Fibroblast of the aortic adventitia (primary cell): Measurements from ENCODE around the gene XYLT1. TPM values are rescaled to one million over a fixed set of nuclear protein-coding genes. Genes with fewer than 3 reads are reported as not detected.

Experiments used
- DNase-seq: peaks from one replicate; pipeline ENCODE4 v3.0.0-alpha.2; 2010; ENCODE audit warnings: low read depth
- H3K4me3 ChIP-seq: 2 replicates; pipeline ENCODE4 v1.5.1; 2011; ENCODE audit warnings: low read depth, mild to moderate bottlenecking, control low read depth, low read length, moderate library complexity
- total RNA-seq: library from RNA; depleted of rRNA; stranded (reverse); fragments of >200 nt; gene quantifications from 2 replicates; pipeline ENCODE4 v1.2.3, GENCODE V29; 2012; ENCODE audit warnings: low replicate concordance
- TF ChIP-seq, protein P1 (sequence below): IDR thresholded peaks from 2 replicates; pipeline ENCODE4 v1.5.1; 2011; ENCODE audit warnings: mild to moderate bottlenecking, low read length, control low read depth, inconsistent platforms; ENCODE audit not compliant: insufficient read depth

XYLT1 gene
- total RNA-seq, 1 donor: 32.7 TPM

DNA sequence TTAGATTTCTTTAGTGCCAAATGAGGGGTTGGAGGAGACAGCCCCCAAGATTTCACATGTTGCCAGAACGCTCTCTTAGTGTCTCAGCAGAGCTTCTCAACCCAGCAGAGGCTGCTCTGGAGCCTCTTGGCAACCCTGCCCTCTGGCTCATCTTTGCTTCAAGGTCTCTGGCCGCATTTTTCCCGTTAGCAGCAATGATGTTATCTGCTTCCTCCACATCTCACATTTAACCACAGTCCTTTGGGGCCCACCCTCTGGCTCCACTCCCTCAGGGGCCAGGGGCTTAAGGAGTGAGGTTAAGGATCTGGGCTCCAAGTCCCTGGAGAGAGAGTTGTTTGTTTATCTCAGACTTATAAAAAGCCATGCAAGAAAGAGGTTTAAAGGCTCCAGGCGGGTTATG, 3.3 kb upstream of the XYLT1 start:
- DNase-seq: no peak
- H3K4me3 ChIP-seq: no peak overlapping the region
- TF ChIP-seq, protein P1, sequence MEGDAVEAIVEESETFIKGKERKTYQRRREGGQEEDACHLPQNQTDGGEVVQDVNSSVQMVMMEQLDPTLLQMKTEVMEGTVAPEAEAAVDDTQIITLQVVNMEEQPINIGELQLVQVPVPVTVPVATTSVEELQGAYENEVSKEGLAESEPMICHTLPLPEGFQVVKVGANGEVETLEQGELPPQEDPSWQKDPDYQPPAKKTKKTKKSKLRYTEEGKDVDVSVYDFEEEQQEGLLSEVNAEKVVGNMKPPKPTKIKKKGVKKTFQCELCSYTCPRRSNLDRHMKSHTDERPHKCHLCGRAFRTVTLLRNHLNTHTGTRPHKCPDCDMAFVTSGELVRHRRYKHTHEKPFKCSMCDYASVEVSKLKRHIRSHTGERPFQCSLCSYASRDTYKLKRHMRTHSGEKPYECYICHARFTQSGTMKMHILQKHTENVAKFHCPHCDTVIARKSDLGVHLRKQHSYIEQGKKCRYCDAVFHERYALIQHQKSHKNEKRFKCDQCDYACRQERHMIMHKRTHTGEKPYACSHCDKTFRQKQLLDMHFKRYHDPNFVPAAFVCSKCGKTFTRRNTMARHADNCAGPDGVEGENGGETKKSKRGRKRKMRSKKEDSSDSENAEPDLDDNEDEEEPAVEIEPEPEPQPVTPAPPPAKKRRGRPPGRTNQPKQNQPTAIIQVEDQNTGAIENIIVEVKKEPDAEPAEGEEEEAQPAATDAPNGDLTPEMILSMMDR: no peak

DNA sequence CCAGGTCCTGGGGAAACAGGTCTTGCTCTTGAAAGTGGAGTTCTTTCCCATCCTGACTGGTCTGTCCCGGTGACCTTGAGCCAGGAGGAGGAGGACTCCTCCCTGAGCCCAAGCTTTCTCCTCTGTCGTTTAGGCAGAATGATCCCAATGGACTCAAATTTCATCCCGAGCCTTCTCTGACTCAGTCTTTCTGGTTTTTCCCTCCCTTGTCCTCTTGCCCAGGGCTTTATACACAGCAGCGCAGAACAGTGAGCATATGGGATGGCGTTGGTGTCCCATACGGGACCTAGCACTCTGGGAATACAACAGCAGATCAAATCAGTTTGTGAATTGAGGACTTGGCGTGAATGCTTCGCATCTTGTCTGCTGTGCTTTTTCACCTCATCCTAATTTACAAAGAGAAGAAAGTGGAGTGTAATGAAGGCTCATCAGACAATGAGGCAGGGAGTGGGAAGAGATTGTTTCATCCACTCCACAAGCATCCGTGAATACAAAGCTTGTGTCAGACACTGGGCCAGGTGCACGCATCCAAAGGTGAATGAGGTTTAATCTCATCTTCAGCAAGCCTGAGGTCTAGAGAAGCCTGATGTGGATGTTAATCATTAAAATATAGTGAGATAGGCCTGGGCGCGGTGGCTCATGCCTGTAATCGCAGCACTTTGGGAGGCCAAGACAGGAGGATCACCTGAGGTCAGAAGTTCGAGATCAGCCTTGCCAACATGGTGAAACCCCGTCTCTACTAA, 1.1 kb upstream of the XYLT1 start:
- no peak for DNase-seq
- TF ChIP-seq, protein P1: no peak
- H3K4me3 ChIP-seq: peak overlapping the region; percentile 48

DNA sequence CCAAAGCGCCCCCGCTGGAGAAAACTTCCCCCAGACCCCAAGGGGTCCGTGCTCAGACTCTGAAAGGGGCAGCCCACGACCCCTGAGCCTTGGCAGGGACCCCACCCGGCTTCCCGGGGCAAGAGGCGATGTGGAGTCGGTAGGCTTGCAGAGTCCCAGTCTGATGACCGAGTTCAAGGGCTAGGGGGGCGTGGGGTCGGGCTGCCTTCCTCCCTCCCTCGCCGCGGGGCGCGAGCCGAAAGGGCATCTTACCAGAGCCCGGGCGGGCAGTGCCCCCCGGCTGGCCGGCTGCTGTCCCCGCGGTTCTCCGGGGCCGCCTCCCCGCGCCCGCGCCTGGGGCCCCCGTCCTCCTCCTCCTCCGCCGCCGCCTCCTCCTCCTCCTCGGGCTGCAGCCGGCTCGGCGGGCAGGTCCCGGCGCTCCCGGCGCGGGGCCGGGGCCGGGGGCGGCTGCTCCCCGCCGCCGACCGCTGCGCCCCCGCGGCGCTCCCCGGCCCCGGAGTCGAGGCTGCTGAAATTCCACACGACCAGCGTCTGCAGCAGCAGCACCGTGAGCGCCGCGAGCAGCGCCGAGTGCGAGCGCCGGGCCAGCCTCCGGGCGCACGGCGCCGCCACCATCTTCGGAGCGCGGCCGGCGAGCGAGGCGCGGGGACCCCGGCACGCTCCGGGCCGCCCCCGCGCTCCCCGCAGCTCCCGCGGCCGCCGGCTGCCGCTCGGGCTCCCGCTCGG, 415 bp downstream of the XYLT1 start:
- peak overlapping the region; percentile 75 for H3K4me3 ChIP-seq
- TF ChIP-seq, protein P1: no peak
- DNase-seq: no peak

DNA sequence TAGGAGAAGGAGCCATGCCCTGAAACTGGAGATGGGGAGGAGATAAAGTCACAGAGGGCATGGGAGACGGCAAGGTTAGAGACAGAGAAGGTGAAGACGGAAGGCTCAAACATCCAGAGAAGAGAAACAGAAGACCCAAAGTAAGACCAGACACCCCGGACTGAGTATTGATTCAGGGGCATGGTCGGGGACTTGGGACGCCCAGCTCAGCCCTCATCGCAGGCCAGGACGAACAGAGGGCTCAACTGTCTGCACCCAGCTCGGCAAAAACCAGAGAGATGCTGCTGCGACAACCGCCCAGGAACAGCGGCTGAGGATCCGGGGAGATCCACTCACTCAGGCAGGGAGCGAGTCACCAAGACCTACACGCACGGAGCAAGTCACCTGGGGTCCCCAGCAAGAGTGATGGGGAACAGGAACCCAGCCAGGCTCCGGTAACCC, 999 bp downstream of the XYLT1 start:
- peak overlapping the region; percentile 75 for H3K4me3 ChIP-seq
- DNase-seq: peak; percentile 12
- TF ChIP-seq, protein P1: no peak

DNA sequence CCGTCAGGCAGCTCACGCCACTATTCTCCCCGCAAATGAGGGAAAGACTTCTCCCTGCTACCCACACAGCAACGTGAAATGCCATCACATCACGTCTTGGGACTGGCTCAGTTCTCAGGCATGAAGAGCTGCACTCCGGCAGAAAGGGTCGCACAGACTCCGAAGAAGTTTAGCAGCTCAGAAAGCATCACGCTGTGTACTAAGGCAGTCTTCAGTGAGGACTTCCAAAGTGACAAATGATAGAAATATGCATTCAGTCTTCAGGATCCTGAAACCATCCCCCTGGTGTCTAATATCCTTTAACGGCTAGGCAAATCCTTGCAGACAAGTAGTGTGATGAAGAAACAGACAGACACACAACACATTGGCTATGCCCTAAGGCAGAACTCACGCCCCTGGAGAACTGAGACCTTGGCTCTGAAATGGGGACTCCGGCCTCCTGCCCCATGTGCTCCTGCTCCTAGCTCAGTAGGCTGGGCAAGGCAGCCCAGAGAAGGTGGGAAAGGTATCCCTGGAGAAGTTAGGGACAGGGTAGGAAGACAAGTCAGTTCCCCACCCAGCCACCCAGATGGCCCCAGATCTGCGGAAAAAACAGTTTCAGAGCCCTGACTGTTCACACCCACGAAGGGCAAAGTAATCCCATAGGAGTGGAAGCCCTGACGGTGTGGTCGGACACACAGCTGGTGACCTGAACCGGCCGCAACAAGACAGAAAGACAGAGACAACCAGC, 1.6 kb downstream of the XYLT1 start:
- DNase-seq: peak; percentile 67
- H3K4me3 ChIP-seq: peak overlapping the region; percentile 75
- TF ChIP-seq, protein P1: peak; percentile 13

DNA sequence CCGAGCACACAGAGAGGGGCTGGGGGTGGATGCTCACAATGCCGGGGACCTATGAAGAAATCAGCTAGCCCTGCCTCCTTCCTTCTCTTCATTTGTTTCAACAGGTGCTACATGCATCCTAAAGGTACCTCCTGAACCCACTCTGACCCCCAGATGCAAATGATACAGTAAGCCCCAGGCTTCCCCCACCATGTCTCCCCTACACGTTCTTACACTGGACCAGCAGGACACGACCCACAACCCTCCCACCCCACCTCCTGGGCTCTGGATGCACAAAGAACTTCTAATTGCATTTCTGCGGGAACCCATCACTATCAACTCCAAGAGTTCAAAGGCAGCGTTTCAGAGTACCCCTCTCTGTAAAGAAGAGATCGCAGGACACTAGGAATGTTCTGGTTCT, 2.1 kb downstream of the XYLT1 start:
- TF ChIP-seq, protein P1: no peak
- H3K4me3 ChIP-seq: peak overlapping the region; percentile 75
- DNase-seq: no peak
